ENCODE data around the gene SPNS3. TPM values are rescaled to one million over a fixed set of nuclear protein-coding genes. Genes with fewer than 3 reads are reported as not detected.

The SPNS3 gene
- total and polyA plus RNA-seq, 7 donors: 1.6 TPM; not detected in 6

DNA sequence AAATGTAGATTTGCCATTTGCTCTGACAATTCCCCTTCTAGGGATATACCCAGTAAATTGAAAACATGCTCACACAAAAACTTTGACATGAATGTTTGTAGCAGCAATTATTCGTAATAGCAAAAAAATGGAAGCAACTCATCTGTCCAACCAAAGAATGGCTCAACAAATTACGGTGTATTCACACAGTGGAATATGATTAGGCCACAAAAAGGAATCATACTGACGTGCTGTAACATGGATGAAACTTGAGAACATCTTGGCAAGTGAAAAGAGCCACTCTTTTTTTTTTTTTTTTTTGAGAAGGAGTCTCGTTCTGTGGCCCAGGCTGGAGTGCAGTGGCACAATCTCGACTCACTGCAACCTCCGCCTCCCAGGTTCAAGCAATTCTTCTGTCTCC is 24.1 kb upstream of the SPNS3 start:
- intact Hi-C loops (cut with DNase I): loop anchor here (5.0 kb wide), 3 partner anchors 42 to 262 kb away; partner anchors contain the start of genes ANKFY1 and UBE2G1
- 87 to 91% methylated on average over 6 of the region's 6 CpGs for WGBS, 2 donors
- Histone ChIP-seq H3K4me1 (peaks cover 0 to 6% (median 5%) of the 10 kb centered on the region in 4 donors), H3K4me3 (no peak overlapping the region), H3K9me3 (no peaks in the 10 kb centered on the region), H3K27ac (no peak overlapping the region), H3K36me3 (no peaks in the 10 kb centered on the region), H3K27me3 (no peaks in the 10 kb centered on the region)
- no peak for DNase-seq
- TF ChIP-seq EP300 (IDR thresholded peaks at IDR 0.05) (no peak), POLR2AphosphoS5 (IDR thresholded peaks at IDR 0.05) (no peak), POLR2A (IDR thresholded peaks at IDR 0.05) (no peak)
- TF ChIP-seq, protein P1, sequence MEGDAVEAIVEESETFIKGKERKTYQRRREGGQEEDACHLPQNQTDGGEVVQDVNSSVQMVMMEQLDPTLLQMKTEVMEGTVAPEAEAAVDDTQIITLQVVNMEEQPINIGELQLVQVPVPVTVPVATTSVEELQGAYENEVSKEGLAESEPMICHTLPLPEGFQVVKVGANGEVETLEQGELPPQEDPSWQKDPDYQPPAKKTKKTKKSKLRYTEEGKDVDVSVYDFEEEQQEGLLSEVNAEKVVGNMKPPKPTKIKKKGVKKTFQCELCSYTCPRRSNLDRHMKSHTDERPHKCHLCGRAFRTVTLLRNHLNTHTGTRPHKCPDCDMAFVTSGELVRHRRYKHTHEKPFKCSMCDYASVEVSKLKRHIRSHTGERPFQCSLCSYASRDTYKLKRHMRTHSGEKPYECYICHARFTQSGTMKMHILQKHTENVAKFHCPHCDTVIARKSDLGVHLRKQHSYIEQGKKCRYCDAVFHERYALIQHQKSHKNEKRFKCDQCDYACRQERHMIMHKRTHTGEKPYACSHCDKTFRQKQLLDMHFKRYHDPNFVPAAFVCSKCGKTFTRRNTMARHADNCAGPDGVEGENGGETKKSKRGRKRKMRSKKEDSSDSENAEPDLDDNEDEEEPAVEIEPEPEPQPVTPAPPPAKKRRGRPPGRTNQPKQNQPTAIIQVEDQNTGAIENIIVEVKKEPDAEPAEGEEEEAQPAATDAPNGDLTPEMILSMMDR (IDR thresholded peaks at IDR 0.05): no peak

DNA sequence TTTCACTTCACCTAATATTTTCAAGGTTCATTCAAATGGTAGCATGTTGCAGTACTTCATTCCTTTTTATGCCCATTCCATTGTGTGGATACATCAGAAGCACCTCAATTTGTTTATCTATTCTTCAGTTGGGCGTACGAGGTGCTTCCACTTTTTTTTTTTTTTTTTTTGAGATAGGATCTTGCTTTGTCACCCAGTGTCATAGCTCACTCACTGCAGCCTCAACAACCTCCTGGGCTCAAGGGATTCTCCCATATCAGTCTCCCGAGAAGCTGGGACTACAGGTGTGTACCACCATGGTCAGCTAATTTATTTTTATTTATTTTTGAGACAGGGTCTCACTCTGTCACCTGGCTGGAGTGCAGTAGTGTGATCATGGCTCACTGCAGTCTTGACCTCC is 22.5 kb upstream of the SPNS3 start:
- no peak for DNase-seq
- intact Hi-C loops (cut with DNase I): loop anchor here (5.0 kb wide), 3 partner anchors 44 to 264 kb away; partner anchors contain the start of genes ANKFY1 and UBE2G1
- Histone ChIP-seq H3K36me3 (no peaks in the 10 kb centered on the region), H3K9me3 (no peaks in the 10 kb centered on the region), H3K27ac (no peak overlapping the region), H3K4me3 (no peak overlapping the region), H3K4me1 (peaks cover 0 to 6% (median 5%) of the 10 kb centered on the region in 4 donors), H3K27me3 (no peaks in the 10 kb centered on the region)
- 77 to 79% methylated on average over 3 of the region's 3 CpGs for WGBS, 2 donors
- TF ChIP-seq EP300 (IDR thresholded peaks at IDR 0.05) (no peak), POLR2AphosphoS5 (IDR thresholded peaks at IDR 0.05) (no peak), POLR2A (IDR thresholded peaks at IDR 0.05) (no peak)
- TF ChIP-seq, protein P1 (IDR thresholded peaks at IDR 0.05): no peak

DNA sequence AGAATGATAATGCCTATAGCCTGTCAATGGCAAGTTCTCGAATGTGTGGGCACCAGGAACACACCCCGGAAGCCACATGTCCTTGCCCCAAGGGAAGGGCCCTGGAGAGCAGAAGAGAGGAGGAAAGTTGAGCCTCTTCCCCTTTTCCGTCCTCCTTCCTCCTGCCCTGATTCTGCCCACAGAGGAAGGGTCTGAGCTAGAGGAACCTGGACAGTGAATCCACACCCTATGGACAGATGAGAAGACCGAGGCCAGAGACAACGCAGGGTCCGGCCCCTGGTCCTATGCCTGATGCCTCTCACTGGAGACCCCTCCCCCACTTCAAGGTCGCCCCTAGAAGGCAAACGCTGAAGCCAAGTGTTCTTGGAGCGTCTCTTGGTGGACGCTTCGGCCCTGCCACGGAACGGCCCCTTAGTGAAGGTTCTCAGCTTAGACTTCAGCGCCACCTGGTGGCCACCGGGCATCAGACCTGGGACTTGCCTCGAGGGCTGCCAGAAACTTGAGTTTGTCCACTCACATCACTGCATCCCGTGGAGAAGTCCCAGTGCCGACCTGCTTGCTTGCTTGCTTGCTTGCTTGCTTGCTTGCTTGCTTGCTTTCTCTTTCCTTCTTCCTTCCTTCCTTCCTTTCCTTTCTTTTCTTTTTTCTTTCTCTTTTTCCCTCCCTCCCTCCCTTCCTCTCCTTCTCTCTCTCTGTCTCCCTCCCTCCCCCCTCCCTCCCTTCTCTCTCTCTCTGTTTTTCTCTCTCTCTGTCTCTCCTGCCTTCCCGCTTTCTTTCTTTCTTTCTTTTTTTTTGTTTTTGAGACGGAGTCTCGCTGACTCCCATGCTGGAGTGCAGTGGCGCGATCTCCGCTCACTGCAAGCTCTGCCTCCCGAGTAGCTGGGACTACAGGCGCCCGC is 20.6 kb upstream of the SPNS3 start:
- no peaks in the 10 kb centered on the region for H3K36me3 ChIP-seq
- H3K4me1 ChIP-seq: peaks cover 0 to 6% (median 5%) of the 10 kb centered on the region in 4 donors
- H3K27ac ChIP-seq: peak overlapping the region in 3 of 4 donors; percentile 8 to 45 (median 32)
- peak overlapping the region in 2 of 4 donors; percentile 12 to 17 for H3K4me3 ChIP-seq
- no peaks in the 10 kb centered on the region for H3K9me3 ChIP-seq
- DNase-seq: peak; percentile 96
- TF ChIP-seq POLR2AphosphoS5 (IDR thresholded peaks at IDR 0.05) (peak in 2 of 4 donors; percentile 42 to 45), POLR2A (IDR thresholded peaks at IDR 0.05) (no peak)
- TF ChIP-seq, protein P1 (IDR thresholded peaks at IDR 0.05): peak; percentile 86 to 92 (median 90)
- H3K27me3 ChIP-seq: no peaks in the 10 kb centered on the region
- 36 to 38% methylated on average over 27 of the region's 27 CpGs for WGBS, 2 donors
- intact Hi-C loops (cut with DNase I): loop anchor here (1.0 to 5.0 kb wide), 5 partner anchors 46 to 266 kb away; partner anchors contain the start of genes ANKFY1 and UBE2G1

DNA sequence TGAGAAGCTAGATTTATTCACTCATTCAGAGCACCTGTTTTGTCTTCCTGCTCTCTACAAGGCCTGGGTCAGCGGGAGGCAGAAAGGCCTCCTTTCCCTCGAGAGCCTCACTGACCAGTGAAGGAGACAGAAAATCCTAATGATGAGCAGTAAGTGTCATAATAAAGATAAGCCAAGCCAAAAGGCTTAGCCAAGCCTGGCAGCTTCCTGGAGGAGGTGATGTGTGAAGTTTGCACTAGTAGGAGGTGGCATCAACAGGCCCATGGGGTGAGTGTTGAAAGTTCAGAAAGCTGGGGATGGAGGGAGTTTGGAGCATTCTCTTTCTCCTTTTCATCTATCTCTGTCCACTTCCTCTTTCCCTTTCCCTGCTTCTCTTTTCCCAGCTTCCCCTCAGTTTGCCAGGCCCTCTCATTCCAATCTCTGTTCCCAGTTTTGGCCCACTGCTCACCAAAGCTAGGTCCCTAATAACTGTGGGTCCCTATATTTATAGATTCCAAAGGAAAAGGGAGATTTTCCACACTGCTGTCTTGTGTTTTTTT is 16.5 kb upstream of the SPNS3 start:
- no peaks in the 10 kb centered on the region for H3K27me3 ChIP-seq
- H3K4me1 ChIP-seq: peaks cover 0 to 9% (median 5%) of the 10 kb centered on the region in 4 donors
- no peaks in the 10 kb centered on the region for H3K9me3 ChIP-seq
- H3K4me3 ChIP-seq: no peak overlapping the region
- H3K27ac ChIP-seq: no peak overlapping the region
- TF ChIP-seq, protein P1 (IDR thresholded peaks at IDR 0.05): no peak
- TF ChIP-seq POLR2A (IDR thresholded peaks at IDR 0.05) (no peak), POLR2AphosphoS5 (IDR thresholded peaks at IDR 0.05) (no peak), EP300 (IDR thresholded peaks at IDR 0.05) (no peak)
- intact Hi-C loops (cut with DNase I): no loop called here
- DNase-seq: no peak
- H3K36me3 ChIP-seq: no peaks in the 10 kb centered on the region
- WGBS, 2 donors: 84 to 92% methylated on average over 2 of the region's 2 CpGs
